Dendritic cell treated with granulocyte-macrophage colony-stimulating factor and Interleukin-4, amounts not matched to agents 40 ng/mL and 50 ng/mL, for 4 days (primary cell): ENCODE data around the gene NPTX1.

Experiments used
- H3K27ac Mint-ChIP-seq: one replicate; pipeline ENCODE4 v1.8.0; 2022; ENCODE audit warnings: mild to moderate bottlenecking, mixed read lengths
- H3K27me3 Mint-ChIP-seq: one replicate; pipeline ENCODE4 v1.8.0; 2022; ENCODE audit warnings: mild to moderate bottlenecking, mixed read lengths
- H3K36me3 Mint-ChIP-seq: one replicate; pipeline ENCODE4 v1.8.0; 2022; ENCODE audit warnings: low read depth, mixed read lengths
- H3K4me1 Mint-ChIP-seq: one replicate; pipeline ENCODE4 v1.8.0; 2022; ENCODE audit warnings: low read depth, mixed read lengths
- H3K4me3 Mint-ChIP-seq: one replicate; pipeline ENCODE4 v1.8.0; 2022; ENCODE audit warnings: mild to moderate bottlenecking, moderate library complexity, mixed read lengths
- H3K9me3 Mint-ChIP-seq: one replicate; pipeline ENCODE4 v1.8.0; 2022; ENCODE audit warnings: mixed read lengths
- intact Hi-C: fragments of 100-400 bp; cut with micrococcal nuclease; formaldehyde crosslinking; loops from one replicate; pipeline ENCODE4 v1.15.0; 2022

Gene NPTX1

DNA sequence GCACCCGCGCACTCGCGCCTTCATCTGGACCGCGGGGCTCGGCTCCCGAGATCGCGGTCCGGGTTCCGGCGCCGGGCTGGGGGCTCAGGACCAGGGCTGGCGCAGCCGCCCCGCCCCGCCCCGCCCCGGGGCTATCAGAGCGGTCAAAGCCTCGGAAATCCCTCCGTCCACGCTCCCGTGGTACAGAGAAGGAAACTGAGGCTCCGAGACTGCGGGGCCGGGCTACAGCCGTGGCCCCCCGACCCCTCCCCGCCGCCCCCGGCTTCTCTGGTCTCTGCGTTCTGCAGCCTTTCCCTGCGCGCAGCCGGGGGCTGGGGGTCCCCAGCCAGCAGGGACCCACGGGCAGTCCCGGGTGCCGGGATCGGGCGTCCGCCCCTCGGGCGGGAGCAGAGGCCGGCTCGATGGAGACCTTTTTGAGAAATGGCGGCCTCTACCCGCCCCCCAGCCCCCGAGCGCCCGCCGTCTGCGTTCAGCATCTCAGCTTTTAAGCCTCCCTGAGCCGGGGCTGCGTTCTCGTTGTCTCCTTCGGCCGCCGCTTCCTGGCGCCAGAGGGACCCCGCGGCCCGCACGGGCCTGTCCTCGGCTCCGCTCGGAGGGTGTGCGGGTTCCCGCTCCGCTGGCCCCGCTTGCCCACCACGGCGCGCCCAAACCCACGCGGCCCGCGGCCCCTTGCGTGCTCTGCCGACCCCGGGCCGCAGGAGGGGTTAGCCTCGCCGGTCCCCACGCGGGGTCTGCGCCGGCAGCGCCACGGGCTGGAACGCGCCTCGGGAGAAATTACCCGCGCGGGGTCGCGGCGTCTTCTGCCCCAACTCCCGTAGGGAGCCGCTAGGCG, 1.5 kb upstream of the NPTX1 start:
- Mint-ChIP-seq H3K9me3 (no peaks in the 10 kb centered on the region), H3K36me3 (no peaks in the 10 kb centered on the region), H3K4me3 (no peak overlapping the region), H3K27ac (no peak overlapping the region), H3K27me3 (peaks cover 84% of the 10 kb centered on the region), H3K4me1 (peaks cover 11% of the 10 kb centered on the region)
- intact Hi-C loops, result no loop called here

DNA sequence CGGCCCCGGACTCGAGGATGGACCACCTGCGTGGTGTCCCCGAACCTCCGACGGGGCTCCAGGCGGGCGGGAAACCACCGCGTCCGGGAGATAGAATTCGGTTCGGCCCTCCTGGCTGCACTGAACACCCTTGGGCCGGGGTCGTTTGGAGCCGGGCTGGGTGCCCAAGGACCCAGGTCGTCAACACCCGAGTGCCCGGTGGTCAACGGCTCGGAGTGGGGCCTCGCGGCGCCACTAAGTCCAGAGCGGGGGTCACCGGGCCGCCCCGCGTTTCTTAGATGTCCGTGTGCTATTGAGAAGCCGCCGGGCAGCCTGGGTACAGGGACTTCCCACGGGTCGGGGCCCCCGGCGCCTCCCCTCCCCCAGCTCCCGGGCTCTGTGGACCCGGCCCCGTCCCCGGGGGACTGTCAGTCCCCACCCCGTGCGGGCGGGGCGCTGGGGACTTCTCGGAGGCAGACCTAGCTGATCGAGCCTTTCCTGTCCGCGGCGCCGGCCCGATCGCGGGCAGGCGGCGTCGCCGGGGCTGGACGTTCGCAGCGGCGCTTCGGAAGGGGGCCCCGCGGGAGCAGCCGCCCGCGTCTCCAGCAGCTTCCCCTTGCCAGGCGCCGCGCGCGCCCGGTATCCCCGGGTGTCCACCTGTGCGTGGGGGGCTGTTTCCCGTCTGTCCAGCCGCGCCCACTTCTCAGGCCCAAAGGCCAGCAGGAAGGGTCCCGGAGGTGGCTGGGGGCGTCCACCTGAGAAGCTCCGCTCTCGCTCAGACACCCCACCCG, 655 bp upstream of the NPTX1 start:
- Mint-ChIP-seq H3K4me1 (peaks cover 11% of the 10 kb centered on the region), H3K9me3 (no peaks in the 10 kb centered on the region), H3K27ac (no peak overlapping the region), H3K4me3 (no peak overlapping the region), H3K27me3 (peaks cover 84% of the 10 kb centered on the region), H3K36me3 (no peaks in the 10 kb centered on the region)
- intact Hi-C loops, result no loop called here

DNA sequence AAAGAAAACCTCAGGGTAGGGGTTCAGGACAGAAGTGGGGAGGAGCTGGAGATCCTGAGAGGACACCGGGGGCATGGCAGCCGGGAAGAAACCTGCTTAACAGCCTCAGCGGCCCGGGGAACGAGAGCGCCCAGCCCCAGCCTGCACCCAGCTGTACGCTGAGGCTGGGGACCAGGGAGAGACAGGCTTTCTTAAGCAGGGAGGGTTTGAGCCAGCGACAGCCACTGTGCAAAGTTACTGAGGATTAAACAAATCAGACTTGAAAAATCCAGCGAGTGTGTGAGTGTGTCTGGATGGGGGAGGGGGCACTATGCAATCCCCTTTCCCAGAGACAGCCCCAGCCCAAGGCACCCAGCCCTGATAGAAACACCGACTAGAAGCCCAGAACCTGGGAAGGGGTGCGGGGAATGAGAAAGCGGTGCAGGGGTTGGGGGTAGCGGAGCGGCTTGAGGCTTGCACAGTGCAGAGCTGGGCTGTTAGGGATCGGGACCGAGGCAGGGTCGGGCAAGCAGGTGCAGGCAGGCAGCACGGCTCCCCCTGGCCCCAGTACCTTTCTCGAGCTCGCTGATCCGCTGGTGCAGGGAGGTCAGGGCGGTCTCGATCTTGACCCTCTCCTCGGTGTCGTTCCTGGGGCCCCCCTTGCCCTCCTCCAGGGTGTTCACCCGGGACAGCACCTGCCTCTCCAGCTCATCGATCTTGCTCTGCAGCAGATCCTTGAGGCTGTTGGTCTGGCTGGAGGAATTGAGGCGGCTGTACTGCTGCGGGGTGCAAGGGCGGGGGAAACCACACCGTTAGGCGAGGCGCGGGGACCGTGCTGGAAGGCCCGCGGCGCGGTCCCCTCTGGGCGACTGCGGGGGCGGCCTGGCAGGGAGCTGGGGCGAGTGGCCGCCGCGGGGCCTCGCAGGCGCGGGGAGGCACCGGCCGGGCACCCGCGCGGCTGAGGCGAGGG, 1.2 kb downstream of the NPTX1 start:
- Mint-ChIP-seq H3K4me1 (peaks cover 11% of the 10 kb centered on the region), H3K9me3 (no peaks in the 10 kb centered on the region), H3K4me3 (no peak overlapping the region), H3K36me3 (no peaks in the 10 kb centered on the region), H3K27ac (no peak overlapping the region), H3K27me3 (peaks cover 84% of the 10 kb centered on the region)
- intact Hi-C loops, result no loop called here

DNA sequence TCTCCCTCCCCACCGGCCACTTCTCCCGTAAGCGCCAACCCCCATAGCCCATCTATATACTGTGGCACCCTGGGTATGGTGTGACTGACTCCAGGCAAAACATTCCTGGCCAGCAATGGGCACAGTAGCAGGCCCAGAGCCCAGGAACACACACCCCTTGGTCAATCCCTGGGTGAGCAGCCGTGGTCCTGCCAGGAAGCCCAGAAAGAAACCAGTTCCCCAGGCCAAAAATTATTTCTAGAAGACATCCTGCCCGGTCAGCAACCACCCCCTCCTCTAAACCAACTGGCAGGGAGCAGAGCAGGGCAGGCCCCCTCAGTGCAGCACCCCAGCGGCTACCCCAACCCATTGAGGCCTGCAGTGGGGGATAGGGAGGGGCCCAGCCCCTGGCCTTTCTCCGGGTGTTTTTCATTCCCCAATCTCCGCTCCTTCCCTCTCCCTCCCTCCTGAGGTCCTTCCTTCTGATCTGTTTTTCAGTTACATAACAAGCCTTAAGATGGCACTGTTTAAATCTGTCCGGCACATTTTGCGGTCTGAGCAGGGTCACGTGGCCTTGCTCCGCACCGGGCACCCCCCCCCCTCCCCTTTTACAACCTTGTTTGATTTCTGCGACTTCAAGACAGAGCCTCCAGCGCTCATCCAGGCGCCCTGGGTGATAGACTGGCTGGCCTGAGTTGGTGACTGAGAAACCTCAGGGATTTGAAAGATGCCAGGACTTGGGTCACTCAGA, 2.0 kb downstream of the NPTX1 start:
- Mint-ChIP-seq H3K27ac (no peak overlapping the region), H3K4me1 (peaks cover 11% of the 10 kb centered on the region), H3K36me3 (no peaks in the 10 kb centered on the region), H3K9me3 (no peaks in the 10 kb centered on the region), H3K27me3 (peaks cover 82% of the 10 kb centered on the region), H3K4me3 (no peak overlapping the region)
- intact Hi-C loops, result no loop called here

DNA sequence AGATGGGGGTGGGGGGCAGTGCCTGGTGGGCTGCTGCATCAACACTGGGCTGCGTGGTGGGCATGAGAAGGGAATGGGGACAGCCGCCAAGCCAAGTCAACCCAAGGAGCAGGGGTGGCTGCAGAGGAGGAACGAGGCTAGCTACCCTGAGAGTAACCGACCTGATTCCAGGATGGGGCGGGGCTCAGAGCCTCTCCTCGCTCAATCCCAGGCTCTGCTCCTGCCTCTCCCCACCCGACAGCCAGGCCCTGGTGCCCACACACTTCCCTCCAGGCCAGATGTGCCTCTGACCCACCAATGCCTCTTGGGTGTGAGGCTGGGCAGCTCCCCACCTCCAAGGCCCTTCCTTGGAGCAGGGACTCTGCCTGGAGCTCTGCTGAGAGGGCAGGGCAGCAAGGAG, 2.7 kb downstream of the NPTX1 start:
- peaks cover 82% of the 10 kb centered on the region for H3K27me3 Mint-ChIP-seq
- no peaks in the 10 kb centered on the region for H3K36me3 Mint-ChIP-seq
- H3K4me1 Mint-ChIP-seq, result peaks cover 11% of the 10 kb centered on the region
- no peak overlapping the region for H3K27ac Mint-ChIP-seq
- intact Hi-C loops, result no loop called here
- H3K9me3 Mint-ChIP-seq, result no peaks in the 10 kb centered on the region
- no peak overlapping the region for H3K4me3 Mint-ChIP-seq

DNA sequence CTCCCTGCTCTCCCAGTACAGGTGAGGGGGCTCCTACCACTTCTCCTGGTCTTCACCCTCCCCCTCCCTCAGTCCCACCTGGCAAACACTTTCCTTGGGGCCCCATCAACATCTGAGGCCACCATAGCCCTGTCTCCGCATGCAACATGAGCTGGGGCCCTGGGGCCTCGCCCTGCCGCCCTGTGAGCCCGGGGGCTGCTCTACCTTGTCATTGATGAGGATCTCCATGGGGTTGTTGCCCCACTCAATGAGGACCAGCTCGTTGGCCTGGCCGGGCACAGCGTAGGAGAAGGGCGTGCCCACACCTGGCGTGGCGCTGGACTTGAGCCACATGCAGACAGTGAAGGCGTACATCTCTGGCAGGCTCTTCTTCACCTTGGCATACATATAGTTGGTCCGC, 3.4 kb downstream of the NPTX1 start:
- Mint-ChIP-seq H3K9me3 (no peaks in the 10 kb centered on the region), H3K27ac (no peak overlapping the region), H3K4me1 (peaks cover 11% of the 10 kb centered on the region), H3K27me3 (peaks cover 82% of the 10 kb centered on the region), H3K4me3 (no peak overlapping the region), H3K36me3 (no peaks in the 10 kb centered on the region)
- intact Hi-C loops, result no loop called here

DNA sequence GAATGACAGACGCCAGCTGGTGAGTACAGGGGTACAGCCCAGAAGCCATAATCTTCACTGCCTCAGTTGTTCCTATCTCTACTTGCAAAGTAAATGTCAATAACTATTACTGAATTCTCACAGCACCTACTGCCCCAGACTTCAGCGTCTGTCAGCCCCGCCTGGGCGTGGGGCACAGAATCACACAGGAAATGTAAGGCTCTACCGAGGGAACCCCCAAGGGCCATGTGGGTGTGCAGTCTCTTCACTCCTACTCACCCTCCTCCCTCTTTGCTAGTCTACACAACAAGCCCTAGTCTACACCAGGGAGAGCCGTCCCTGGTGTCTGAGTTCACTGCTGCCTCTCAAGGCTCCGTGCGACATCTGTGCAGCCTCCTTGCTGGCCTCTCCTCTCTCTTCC, 4.5 kb downstream of the NPTX1 start:
- H3K4me1 Mint-ChIP-seq, result peaks cover 11% of the 10 kb centered on the region
- no peaks in the 10 kb centered on the region for H3K36me3 Mint-ChIP-seq
- intact Hi-C loops, result no loop called here
- H3K4me3 Mint-ChIP-seq, result no peak overlapping the region
- no peaks in the 10 kb centered on the region for H3K9me3 Mint-ChIP-seq
- H3K27me3 Mint-ChIP-seq, result peaks cover 91% of the 10 kb centered on the region
- no peak overlapping the region for H3K27ac Mint-ChIP-seq

DNA sequence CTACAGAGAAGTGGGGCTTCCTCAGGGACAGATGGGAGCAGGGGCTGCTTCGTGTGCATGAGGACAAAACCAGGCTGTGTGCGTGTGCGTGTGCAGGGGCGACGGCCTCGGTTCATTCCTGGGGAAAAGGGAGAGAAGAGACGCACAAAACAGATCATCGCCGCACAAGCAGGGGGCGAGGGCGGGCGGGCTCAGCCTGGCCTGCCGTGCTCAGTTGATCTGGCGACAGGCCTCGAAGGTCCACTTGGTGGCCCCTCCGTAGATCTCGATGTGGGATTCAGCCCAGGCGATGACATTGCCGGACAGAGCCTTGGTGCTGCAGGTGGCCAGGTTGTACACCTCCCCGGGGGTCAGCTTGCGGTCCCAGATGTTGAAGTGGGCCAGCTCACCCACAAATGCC, 5.8 kb downstream of the NPTX1 start:
- Mint-ChIP-seq H3K27me3 (peaks cover 94% of the 10 kb centered on the region), H3K4me3 (no peak overlapping the region), H3K36me3 (no peaks in the 10 kb centered on the region), H3K9me3 (no peaks in the 10 kb centered on the region), H3K4me1 (peaks cover 10% of the 10 kb centered on the region), H3K27ac (no peak overlapping the region)
- intact Hi-C loops, result no loop called here

DNA sequence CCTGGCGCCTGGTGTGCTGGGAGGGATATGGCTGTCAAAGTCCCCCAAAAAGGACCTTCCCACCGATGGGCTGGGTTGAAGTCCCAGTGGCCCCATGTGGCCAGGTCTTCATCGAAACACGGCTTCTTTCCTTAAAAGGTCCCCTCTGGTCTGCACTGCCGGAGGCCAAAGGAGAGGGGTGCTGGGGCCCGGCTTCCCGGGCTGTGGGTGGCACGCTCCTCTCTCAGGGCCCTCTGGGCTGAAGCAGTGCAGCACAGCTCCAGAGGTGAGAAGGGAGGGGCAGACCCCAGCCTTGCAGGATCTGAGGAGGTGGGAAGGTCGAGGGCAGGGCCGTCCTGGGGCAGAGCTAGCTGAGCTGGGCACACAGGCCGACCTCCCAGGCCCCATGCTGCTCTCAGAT, 6.7 kb downstream of the NPTX1 start:
- intact Hi-C loops, result no loop called here
- H3K9me3 Mint-ChIP-seq, result no peaks in the 10 kb centered on the region
- no peak overlapping the region for H3K27ac Mint-ChIP-seq
- no peaks in the 10 kb centered on the region for H3K36me3 Mint-ChIP-seq
- peaks cover 92% of the 10 kb centered on the region for H3K27me3 Mint-ChIP-seq
- no peak overlapping the region for H3K4me3 Mint-ChIP-seq
- peaks cover 3% of the 10 kb centered on the region for H3K4me1 Mint-ChIP-seq

DNA sequence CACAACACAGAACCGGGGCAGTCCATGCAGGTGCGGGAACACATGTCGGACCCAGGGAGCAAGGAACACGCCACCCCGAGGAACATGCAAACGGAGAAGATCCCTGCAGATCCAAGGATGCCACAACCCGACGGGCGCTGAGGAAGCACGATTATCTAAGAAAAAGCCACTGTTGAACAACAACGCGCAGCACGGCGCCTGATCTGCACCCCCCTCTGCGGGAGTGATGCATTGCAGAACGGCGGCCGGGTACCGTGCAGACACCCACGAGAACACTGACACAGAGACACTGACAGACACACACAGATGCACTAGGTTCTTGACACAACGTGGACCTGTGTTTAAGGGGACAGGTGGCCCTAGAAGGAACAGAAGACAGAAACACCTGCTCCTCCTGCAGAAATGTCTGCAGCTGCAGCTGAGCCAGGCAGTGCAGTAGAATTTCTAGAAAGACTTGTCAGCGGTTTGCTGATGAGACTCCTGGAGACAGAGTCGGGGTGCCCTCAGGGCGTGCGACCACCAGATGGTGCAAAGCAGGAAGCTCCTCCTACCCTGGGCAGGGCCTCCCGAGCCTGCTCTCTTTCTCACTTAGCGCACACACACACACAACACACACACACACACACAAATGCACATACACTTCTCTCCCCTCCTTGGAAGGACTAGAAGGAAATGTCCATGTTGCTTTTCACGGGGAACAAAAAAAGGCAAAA, 7.5 kb downstream of the NPTX1 start:
- Mint-ChIP-seq H3K4me1 (no peaks in the 10 kb centered on the region), H3K27ac (no peak overlapping the region), H3K36me3 (no peaks in the 10 kb centered on the region), H3K4me3 (no peak overlapping the region), H3K9me3 (no peaks in the 10 kb centered on the region), H3K27me3 (peaks cover 91% of the 10 kb centered on the region)
- intact Hi-C loops, result no loop called here

DNA sequence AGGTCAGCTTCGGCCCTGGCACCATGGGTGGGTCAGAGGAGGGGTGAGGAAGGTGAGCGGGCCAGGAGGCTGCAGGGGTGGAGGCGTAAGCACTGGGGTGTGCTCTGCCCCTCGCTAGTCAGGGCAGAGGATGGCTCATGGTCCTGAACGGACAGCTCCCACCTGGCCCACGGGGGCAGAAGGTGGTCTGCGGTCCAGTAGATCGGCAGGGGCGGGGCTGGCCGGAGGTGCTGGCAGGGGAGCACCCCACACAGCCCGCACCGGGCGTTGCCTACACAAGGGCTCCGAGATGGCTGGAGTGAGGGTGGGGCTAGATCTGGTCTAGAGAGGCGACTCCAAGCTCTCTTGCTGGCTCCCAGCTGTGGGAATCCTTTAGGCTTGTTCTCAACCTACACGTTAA, 8.2 kb downstream of the NPTX1 start:
- no peaks in the 10 kb centered on the region for H3K36me3 Mint-ChIP-seq
- H3K4me3 Mint-ChIP-seq, result no peak overlapping the region
- no peaks in the 10 kb centered on the region for H3K9me3 Mint-ChIP-seq
- no peaks in the 10 kb centered on the region for H3K4me1 Mint-ChIP-seq
- H3K27me3 Mint-ChIP-seq, result peaks cover 86% of the 10 kb centered on the region
- no peak overlapping the region for H3K27ac Mint-ChIP-seq
- intact Hi-C loops, result no loop called here

DNA sequence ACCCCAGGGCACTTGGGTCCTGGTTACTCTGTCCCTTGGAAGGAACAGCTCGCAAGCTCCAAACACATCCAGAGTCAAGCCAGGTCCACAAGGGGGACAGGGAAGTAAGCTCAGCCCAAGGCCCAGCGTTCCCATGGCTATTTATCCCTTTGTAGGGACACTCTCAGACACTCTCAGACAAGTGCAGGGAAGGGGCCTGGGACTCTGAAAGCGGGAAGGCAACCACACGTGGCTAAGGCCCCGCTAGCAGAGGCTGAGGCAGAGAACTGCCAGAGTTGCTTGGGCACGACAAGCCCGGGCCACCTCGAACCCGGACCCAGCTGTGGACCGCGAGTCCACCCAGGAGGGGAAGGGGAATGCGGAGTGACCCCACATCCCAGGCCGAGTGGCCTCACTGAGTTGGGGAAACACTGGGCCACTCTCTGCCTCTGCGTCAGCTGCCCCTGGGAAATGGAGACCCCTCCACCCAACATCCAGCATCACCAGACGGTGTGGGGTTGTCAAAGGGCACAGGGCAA, 10.2 kb downstream of the NPTX1 start:
- intact Hi-C loops, result no loop called here
- no peaks in the 10 kb centered on the region for H3K36me3 Mint-ChIP-seq
- H3K4me3 Mint-ChIP-seq, result no peak overlapping the region
- peaks cover 76% of the 10 kb centered on the region for H3K27me3 Mint-ChIP-seq
- H3K9me3 Mint-ChIP-seq, result no peaks in the 10 kb centered on the region
- H3K27ac Mint-ChIP-seq, result no peak overlapping the region
- H3K4me1 Mint-ChIP-seq, result no peaks in the 10 kb centered on the region
